Hair follicular keratinocyte (primary cell): ENCODE measurements around the gene VWDE. TPM values are rescaled to one million over a fixed set of nuclear protein-coding genes. Genes with fewer than 3 reads are reported as not detected.

ENCODE experiments used
- total RNA-seq: library from RNA; depleted of rRNA; stranded (reverse); fragments of >200 nt; gene quantifications from 2 replicates; pipeline ENCODE4 v1.2.3, GENCODE V29; 2015

VWDE gene
- total RNA-seq, result not detected in 2 replicates

GRCh38 chr7:12403287-12404181, at the start of gene VWDE:
VWDE (minus strand) TSS chr7:12403865; CDS start chr7:12403716, 149 bp downstream.

Other genes starting within 250 kb of the VWDE start
- gene TMEM106B, start 192.6 kb downstream of the VWDE start, total RNA-seq, result 21.9 and 53.8 TPM in 2 replicates
- not detected in 2 replicates for gene SCIN, start 166.9 kb upstream of the VWDE start, total RNA-seq